Stimulated activated CD4-positive, alpha-beta T cell treated with anti-CD3 and anti-CD28 coated beads, Interleukin-4, amount 100 ng/mL, for 24 hours (primary cell): ENCODE measurements around the gene BHMT2.

Experiments
- DNase-seq: peaks from one replicate; pipeline ENCODE4 v3.0.0-alpha.2; 2020

The BHMT2 gene

DNA sequence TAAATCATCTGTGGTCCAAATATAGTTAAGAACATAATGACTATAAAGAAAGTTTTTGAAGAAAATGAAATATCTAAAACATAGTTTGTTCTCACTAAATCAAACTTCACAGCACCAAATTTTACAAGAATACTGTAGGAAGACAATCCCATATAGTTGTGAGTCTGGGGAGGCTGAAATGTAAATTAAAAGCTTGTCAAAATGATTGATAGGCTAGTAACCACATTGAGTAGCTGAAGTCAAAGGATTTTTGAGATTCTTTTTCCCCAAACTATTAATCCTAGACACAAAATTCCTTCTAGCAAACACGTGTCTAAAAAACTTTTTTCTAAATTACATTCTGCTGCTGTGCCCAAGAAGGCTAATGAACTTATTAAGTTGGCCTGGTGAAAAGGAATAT is 55.0 kb downstream of the BHMT2 start:
- DNase-seq, result no peak

DNA sequence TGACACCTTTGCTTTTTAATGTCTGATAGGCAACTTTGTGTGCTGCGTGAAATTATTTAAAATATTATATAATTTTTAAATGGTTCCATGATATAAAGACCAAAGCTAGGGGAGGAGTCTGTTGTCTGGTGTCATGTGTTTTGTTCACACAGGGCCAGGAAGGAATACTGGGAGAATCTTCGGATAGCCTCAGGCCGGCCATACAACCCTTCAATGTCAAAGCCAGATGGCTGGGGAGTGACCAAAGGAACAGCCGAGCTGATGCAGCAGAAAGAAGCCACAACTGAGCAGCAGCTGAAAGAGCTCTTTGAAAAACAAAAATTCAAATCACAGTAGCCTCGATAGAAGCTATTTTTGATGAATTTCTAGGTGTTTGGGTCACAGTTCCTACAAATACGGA is 61.2 kb downstream of the BHMT2 start:
- DNase-seq, result no peak

DNA sequence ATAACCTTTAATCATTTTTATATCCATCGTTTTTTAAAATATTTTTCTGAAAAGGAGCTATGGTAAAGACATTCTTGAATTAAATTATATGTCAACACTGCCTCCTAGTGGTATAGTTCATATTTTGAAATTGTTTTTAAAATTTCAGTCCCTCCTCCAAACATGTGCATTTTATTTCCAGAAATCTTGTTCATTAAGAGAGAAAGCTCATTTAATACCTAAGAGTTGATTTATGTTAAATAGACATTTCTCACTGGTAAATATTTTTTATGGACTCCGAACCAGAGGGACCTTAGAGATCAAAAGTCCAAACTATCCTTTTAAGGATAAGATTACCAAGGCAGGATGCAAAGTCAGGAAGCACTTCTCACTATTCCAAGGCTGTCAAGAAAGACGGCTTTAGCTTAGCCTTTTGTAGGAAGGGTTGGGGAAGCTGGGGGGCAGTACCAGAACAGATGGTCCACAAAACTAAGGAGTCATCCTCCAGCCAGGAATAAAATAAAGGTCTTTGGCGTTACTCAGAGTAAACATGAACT is 63.6 kb downstream of the BHMT2 start:
- DNase-seq, result no peak

DNA sequence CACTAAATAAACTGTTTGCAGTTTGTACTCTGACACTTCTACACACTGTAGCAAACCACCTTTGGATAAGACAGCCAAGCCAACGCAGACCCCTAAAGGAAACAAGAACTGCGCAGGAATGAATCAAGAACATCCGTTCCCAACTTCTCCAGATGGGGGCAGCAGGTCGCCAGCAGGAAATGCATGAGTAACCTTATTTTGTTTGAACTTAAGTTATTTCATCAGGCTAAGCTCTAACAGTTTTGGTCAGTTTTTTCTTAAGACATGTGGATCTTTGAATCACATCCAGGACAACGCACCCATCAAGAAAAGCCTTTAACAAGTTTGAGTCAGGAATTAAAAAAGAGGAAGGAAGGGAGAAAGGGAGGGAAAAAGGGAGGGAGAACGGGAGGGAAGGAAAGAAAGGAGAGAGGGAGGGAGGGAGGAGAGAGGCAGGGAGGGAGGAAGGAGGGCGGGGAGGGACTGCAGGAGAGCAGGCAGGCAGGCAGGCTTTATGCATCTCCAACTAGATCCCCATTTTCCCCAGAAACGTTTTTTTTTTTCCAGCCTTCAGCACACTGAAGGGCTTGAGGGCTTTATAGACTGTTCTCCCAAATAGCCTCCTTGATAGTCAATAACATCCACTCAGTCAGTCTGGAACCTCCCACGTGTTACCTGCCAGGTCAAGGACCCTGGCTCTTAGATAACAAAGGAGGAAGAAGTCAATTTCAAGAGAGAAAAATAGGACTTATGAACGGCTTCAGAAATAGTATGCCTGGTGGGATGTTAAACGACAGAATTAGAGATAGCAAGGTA is 64.3 kb downstream of the BHMT2 start:
- DNase-seq, result peak; percentile 75

DNA sequence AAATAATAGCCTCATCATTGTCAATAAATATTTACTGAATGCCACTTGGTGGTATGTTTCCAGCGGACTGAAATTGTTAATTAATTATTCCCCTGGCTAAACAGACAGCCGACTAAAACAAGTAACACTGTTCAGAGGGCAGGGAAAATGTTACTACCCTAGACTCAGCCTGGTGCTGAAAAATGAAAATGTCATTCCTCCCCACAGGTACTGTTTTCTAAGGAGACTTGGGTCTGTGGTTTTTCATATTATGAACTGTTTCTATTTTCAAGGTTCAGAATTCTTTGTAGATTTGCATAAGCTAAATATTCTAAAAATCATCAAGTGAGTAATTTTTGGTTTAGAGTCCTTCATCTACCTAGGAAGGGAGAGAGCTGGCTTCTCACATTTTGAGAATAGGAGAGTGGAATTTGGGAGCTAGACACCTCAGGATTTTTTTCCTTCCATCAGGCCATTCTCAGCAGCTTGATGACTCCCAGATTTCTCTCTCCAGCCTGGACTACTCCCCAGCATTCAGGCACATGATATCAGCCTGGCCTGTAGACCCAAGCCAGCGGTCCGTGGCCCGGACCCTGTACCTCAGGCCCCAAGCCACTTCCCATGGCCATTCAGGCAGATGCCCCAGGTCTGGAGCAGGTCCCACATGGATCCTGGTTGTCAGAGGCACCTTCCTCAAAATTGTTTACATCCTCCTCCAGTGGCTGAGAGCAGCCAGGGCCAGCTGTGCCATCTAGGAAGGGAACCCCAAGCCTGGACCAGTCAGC is 66.4 kb downstream of the BHMT2 start:
- DNase-seq, result no peak

DNA sequence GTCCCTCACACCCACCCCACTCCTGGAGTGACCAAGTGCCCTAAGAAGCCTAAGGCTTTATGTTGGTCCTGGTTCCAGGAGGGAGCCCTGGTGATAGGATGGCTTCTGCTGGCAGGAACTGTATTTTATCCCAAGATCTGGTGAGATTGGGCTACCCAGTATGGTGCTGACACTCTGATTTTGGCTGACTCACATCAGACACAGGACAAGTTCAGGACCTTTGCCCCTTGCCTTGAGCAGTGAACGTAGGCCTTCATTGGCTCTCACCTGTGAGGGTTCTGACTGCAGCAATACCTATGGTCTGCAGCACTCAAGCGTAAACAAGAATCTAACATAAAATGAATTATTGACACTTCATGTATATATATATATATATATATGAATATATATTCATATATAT is 67.1 kb downstream of the BHMT2 start:
- no peak for DNase-seq
